22Rv1 (cell line): Measurements from ENCODE around the gene PCDHB7.

Experiments used
- ZFX ChIP-seq: fragments of 450-650 bp; IDR thresholded peaks from 2 replicates; pipeline ENCODE4 v1.6.1; 2017; ENCODE audit warnings: antibody characterized with exemption, borderline replicate concordance
- TF ChIP-seq, protein P1 (sequence below): fragments of 450-650 bp; IDR thresholded peaks from 2 replicates; pipeline ENCODE4 v1.5.1; 2017; ENCODE audit warnings: mild to moderate bottlenecking

DNA sequence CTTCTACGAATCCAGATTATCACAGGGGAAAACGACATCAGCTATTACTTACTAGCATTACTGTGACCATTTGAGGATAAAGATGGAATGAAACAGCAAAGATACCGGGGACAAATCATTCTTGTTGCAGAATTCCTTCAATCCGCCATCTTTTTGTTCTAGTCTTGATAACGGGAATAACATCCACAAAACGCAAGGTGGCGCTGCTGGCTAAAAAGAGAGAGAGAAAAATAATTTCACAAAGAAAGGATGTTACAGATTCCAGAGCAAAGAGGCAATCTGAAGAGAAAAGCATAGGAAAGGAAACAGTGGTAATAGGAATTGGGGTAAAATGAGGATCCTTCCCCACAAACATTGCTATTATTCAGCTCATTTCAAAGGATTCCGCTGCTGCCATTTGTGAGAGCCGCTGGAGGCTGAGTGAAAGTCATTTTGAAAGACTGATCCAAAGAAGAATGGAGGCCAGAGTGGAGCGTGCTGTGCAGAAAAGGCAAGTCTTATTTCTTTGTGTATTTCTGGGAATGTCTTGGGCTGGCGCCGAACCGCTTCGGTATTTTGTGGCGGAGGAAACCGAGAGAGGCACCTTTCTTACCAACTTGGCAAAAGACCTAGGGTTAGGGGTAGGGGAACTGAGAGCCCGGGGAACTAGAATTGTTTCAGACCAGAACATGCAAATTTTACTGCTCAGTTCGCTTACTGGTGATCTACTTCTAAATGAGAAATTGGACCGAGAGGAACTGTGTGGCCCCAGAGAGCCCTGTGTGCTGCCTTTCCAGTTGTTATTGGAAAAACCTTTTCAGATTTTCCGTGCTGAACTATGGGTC is at the start of gene PCDHB7:
- TF ChIP-seq, protein P1, sequence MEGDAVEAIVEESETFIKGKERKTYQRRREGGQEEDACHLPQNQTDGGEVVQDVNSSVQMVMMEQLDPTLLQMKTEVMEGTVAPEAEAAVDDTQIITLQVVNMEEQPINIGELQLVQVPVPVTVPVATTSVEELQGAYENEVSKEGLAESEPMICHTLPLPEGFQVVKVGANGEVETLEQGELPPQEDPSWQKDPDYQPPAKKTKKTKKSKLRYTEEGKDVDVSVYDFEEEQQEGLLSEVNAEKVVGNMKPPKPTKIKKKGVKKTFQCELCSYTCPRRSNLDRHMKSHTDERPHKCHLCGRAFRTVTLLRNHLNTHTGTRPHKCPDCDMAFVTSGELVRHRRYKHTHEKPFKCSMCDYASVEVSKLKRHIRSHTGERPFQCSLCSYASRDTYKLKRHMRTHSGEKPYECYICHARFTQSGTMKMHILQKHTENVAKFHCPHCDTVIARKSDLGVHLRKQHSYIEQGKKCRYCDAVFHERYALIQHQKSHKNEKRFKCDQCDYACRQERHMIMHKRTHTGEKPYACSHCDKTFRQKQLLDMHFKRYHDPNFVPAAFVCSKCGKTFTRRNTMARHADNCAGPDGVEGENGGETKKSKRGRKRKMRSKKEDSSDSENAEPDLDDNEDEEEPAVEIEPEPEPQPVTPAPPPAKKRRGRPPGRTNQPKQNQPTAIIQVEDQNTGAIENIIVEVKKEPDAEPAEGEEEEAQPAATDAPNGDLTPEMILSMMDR = peak; percentile 86
- no peak for TF ChIP-seq ZFX
